BJ (cell line): ENCODE data around the gene AGO3. TPM values are rescaled to one million over a fixed set of nuclear protein-coding genes. Genes with fewer than 3 reads are reported as not detected.

Source experiments
- CTCF ChIA-PET: fragments of 350-600 bp; formaldehyde crosslinking; extraction: SDS; loops from one replicate; lab custom pipeline; 2021; ENCODE audit warnings: antibody characterized with exemption, inconsistent platforms; lab: Yijun Ruan, JAX
- POLR2A ChIA-PET: fragments of 300-600 bp; sonication (Branson Sonifier 250); formaldehyde crosslinking; extraction: SDS; loops from one replicate; lab custom pipeline; 2021; ENCODE audit warnings: antibody characterized with exemption; lab: Charles Lee
- DNase-seq: peaks from one replicate; pipeline ENCODE4 v3.0.0-alpha.2; 2011; ENCODE audit warnings: low read depth
- H3K27me3 ChIP-seq: 2 replicates; pipeline ENCODE4 v1.6.0; 2011; ENCODE audit warnings: low read length; ENCODE audit not compliant: control insufficient read depth, insufficient read depth
- H3K36me3 ChIP-seq: 2 replicates; pipeline ENCODE4 v1.5.1; 2011; ENCODE audit warnings: low read length; ENCODE audit not compliant: control insufficient read depth, insufficient read depth
- H3K4me3 ChIP-seq: 2 replicates; pipeline ENCODE4 v1.5.1; 2011; ENCODE audit warnings: low read depth, mild to moderate bottlenecking, control low read depth, low read length
- CTCF ChIP-seq: IDR thresholded peaks from 2 replicates; pipeline ENCODE4 v1.5.1; 2011; ENCODE audit warnings: low read depth, mild to moderate bottlenecking, control low read depth, inconsistent platforms, low read length, moderate library complexity; ENCODE audit not compliant: insufficient read depth
- polyA plus RNA-seq: library from polyadenylated mRNA; depleted of rRNA; stranded (reverse); fragments of >200 nt; gene quantifications from 2 replicates; pipeline ENCODE4 v1.2.3, GENCODE V29; 2011

Gene AGO3
- polyA plus RNA-seq, 1 experiment, result 18.9 TPM

DNA sequence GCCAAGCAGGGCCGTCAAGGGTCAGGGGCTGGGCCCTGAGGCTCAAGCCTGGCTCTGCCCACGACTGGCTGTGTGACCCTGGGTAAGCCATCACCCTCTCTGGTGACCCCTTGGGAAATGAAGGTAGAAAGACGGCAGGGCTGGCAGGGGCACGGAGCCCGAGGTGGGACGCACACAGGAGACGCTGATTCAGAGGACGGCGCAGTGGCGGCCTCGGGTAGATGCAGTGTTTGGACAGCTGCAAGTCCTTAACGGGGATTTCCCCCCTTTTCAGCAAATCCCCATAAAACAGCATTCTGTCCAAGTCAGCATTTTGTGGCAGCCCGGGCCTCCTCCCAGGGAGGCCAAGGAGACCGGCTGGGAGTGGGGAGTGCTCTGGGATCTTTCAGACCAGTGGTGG lies 177.4 kb downstream of the AGO3 start:
- TF ChIP-seq CTCF, result no peak
- CTCF ChIA-PET, result interaction anchor here (1.2 to 17.9 kb wide), 4 partner anchors 9 to 79 kb away, joined by 3 to 382 read pairs (median 6); no protein-coding TSS in a partner anchor
- POLR2A ChIA-PET, result no interaction called here
- peaks cover 1% of the 10 kb centered on the region; the same call in 1 of the 2 replicates for H3K36me3 ChIP-seq
- no peak overlapping the region for H3K4me3 ChIP-seq
- H3K27me3 ChIP-seq, result no peaks in the 10 kb centered on the region
- DNase-seq, result peak; percentile 71

GRCh38 chr1:36109041-36109679 lies 178.3 kb downstream of the AGO3 start:
- ChIA-PET POLR2A (no interaction called here), CTCF (interaction anchor here (1.3 to 17.9 kb wide), 2 partner anchors 9 to 24 kb away, joined by 4 to 382 read pairs; no protein-coding TSS in a partner anchor)
- Histone ChIP-seq H3K36me3 (peaks cover 1% of the 10 kb centered on the region; the same call in 1 of the 2 replicates), H3K4me3 (no peak overlapping the region), H3K27me3 (no peaks in the 10 kb centered on the region)
- no peak for TF ChIP-seq CTCF
- DNase-seq, result no peak

DNA sequence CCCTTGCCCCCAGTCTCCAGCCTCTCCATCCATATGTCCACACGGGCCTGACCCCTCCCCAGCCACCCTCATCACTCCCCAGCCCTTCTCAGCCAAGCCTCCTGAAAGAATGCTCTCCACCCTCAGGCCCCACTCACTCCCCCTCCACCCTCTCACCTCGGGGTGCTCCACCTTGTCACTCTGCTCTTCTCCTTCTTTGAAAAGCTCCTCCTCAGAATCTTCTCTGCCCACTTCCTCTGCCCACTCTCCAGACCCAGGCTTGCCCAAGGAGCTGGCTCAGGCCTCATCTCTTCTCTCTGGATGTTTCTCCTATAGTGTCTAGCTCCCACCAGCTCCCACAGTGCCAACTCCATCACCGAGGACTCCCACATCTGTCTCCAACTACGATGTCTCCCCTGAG lies 180.2 kb downstream of the AGO3 start:
- TF ChIP-seq CTCF, result no peak
- DNase-seq, result no peak
- Histone ChIP-seq H3K36me3 (peaks cover 1% of the 10 kb centered on the region; the same call in 1 of the 2 replicates), H3K27me3 (no peaks in the 10 kb centered on the region), H3K4me3 (no peak overlapping the region)
- ChIA-PET POLR2A (interaction anchor here (0.6 kb wide), 1 partner anchor 21 kb away, joined by 7 read pairs; no protein-coding TSS in a partner anchor), CTCF (interaction anchor here (0.6 to 17.9 kb wide), 4 partner anchors 9 to 39 kb away, joined by 3 to 382 read pairs (median 4); no protein-coding TSS in a partner anchor)

GRCh38 chr1:36112823-36113222 lies 181.9 kb downstream of the AGO3 start:
- CTCF ChIA-PET, result interaction anchor here (0.5 to 1.0 kb wide), 2 partner anchors 16 to 143 kb away, joined by 3 read pairs; no protein-coding TSS in a partner anchor
- no peak for TF ChIP-seq CTCF
- no peak for DNase-seq
- no peak overlapping the region for H3K4me3 ChIP-seq
- POLR2A ChIA-PET, result no interaction called here
- peaks cover 1% of the 10 kb centered on the region; the same call in 1 of the 2 replicates for H3K36me3 ChIP-seq
- H3K27me3 ChIP-seq, result no peaks in the 10 kb centered on the region

DNA sequence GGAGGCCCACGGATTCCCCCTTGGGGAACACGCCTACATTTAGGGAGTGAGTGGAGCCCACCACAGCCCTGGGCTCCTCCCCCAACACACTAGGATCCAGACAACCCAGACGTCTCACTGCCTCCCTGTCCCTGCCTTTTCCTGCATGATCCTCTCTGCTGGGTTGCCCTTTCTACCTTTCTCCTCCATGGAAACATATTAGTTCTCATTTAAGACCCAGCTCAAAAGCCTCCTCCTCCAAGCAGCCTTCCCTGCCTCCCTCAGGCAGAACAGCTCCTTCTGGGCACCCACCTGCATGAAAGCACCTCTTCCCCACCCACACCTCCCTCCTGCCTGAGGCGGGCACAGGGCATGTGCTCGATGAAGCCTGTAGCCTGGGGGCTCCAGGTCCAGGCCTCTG lies 183.5 kb downstream of the AGO3 start:
- ChIA-PET CTCF (interaction anchor here (1.1 to 6.9 kb wide), 3 partner anchors 14 to 305 kb away, joined by 3 to 71 read pairs (median 6); no protein-coding TSS in a partner anchor), POLR2A (no interaction called here)
- Histone ChIP-seq H3K27me3 (no peaks in the 10 kb centered on the region), H3K36me3 (peaks cover 1% of the 10 kb centered on the region; the same call in 1 of the 2 replicates), H3K4me3 (no peak overlapping the region)
- TF ChIP-seq CTCF, result no peak
- DNase-seq, result no peak
